SIG-M5 (cell line): Measurements from ENCODE around the gene RASSF5.
"Not testable (repeated sequence)": the region's sequence is repeated elsewhere in the genome, so short reads cannot be mapped to it uniquely, and the experiment has no call there.

Source experiments
- DNase-seq: peaks from one replicate; lab custom pipeline; 2025; lab: John Stamatoyannopoulos, UW

The RASSF5 gene

GRCh38 chr1:206587904-206588303, 80.6 kb downstream of the RASSF5 start:
- DNase-seq, result no peak

GRCh38 chr1:206588492-206588891, 81.2 kb downstream of the RASSF5 start:
- no peak for DNase-seq

GRCh38 chr1:206589206-206589605, 81.9 kb downstream of the RASSF5 start:
- DNase-seq, result no peak

- no peak for DNase-seq
These were observed 82.9 kb downstream of the RASSF5 start for GRCh38 chr1:206590025-206590758.

- no peak for DNase-seq
These were observed 83.9 kb downstream of the RASSF5 start for GRCh38 chr1:206591226-206591625.

- DNase-seq, result no peak
These were observed 84.4 kb downstream of the RASSF5 start for GRCh38 chr1:206591696-206592095.

GRCh38 chr1:206593351-206593925, 86.1 kb downstream of the RASSF5 start:
- no peak for DNase-seq

GRCh38 chr1:206595581-206596318, 88.4 kb downstream of the RASSF5 start:
- no peak for DNase-seq

GRCh38 chr1:206596319-206596666, 89.0 kb downstream of the RASSF5 start:
- DNase-seq, result no peak

- no peak for DNase-seq
These were observed 93.2 kb downstream of the RASSF5 start for GRCh38 chr1:206600527-206600926.

- no peak for DNase-seq
These were observed 97.5 kb downstream of the RASSF5 start for GRCh38 chr1:206604861-206605260.

GRCh38 chr1:206606867-206607266, 99.5 kb downstream of the RASSF5 start:
- no peak for DNase-seq

- no peak for DNase-seq
These were observed 100.9 kb downstream of the RASSF5 start for GRCh38 chr1:206608108-206608698.

- no peak for DNase-seq
These were observed 102.1 kb downstream of the RASSF5 start for GRCh38 chr1:206609229-206609991.

- DNase-seq, result peak; percentile 52
These were observed 105.0 kb downstream of the RASSF5 start, which contains the start of gene EIF2D for GRCh38 chr1:206612129-206612876. TSS of gene EIF2D (minus strand) at chr1:206612465. CDS start at chr1:206612342, 123 bp downstream.

- not testable (repeated sequence) for DNase-seq
These were observed 119.1 kb downstream of the RASSF5 start for GRCh38 chr1:206626396-206626795.

GRCh38 chr1:206628916-206629315, 121.6 kb downstream of the RASSF5 start:
- no peak for DNase-seq

GRCh38 chr1:206631085-206631509, 123.8 kb downstream of the RASSF5 start:
- DNase-seq, result no peak

GRCh38 chr1:206633708-206634121, 126.4 kb downstream of the RASSF5 start:
- DNase-seq, result no peak

- DNase-seq, result no peak
These were observed 127.2 kb downstream of the RASSF5 start for GRCh38 chr1:206634365-206635079.
